Measurements from ENCODE around the gene TCP11X1.
"Not testable (repeated sequence)": the region's sequence is repeated elsewhere in the genome, so short reads cannot be mapped to it uniquely, and the experiment has no call there.

TCP11X1 gene

DNA sequence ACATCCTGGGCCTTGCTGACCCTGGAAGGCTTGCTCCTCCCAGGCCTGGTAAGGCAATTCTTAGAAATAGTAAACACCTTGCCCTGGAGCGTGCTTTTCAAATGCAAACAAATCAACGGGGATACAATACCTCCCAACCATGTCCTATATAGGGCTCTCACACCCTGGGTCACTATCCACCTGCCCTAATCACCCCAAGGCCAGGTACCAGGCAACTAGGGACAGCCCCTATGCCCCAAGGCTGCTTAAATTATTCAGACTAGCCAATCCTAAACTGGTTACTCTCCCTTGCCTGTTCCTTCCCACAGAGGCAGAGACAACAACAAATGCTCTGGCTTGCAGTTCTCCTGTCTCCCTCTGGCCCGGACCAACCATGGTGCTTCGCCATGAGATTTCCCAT, 57.1 kb downstream of the TCP11X1 start:
- not testable (repeated sequence) for DNase-seq; H3K4me3 ChIP-seq (ENCODE audit: low read length); H3K9me3 ChIP-seq (replicated peaks; ENCODE audit: insufficient read depth, low read length); H2AFZ ChIP-seq (ENCODE audit: low read length); H3K27ac ChIP-seq (ENCODE audit: low read length); H3K27me3 ChIP-seq (replicated peaks; ENCODE audit: insufficient read depth, low read length); H3K79me2 ChIP-seq (ENCODE audit: low read length); H3K4me1 ChIP-seq (ENCODE audit: low read length); H3F3A ChIP-seq (ENCODE audit: insufficient read depth, low read length); H4K20me1 ChIP-seq (ENCODE audit: insufficient read depth, low read length); H3K36me3 ChIP-seq (replicated peaks; ENCODE audit: insufficient read depth, low read length); H3K4me2 ChIP-seq (ENCODE audit: low read depth, low read length); H3K9me2 ChIP-seq (replicated peaks; ENCODE audit: insufficient read depth, low read length); H3K9ac ChIP-seq (ENCODE audit: low read length)

All from MM.1S (cell line).